GM19468 (cell line): ENCODE data around the gene GIMAP2.

Experiments
- ATAC-seq: cut with Tn5 transposase; IDR thresholded peaks from one replicate; pipeline ENCODE4 v1.9.1; 2021; ENCODE audit warnings: mild to moderate bottlenecking, moderate library complexity, moderate number of reproducible peaks; ENCODE audit not compliant: unreplicated experiment; ENCODE audit errors: extremely low read depth

Gene GIMAP2

GRCh38 chr7:150731916-150732315, 46.4 kb downstream of the GIMAP2 start:
- no peak for ATAC-seq

- ATAC-seq: no peak
Measured at GRCh38 chr7:150732786-150733481, 47.4 kb downstream of the GIMAP2 start.

GRCh38 chr7:150733482-150734095, 48.1 kb downstream of the GIMAP2 start:
- ATAC-seq: no peak

GRCh38 chr7:150734254-150734653, 48.7 kb downstream of the GIMAP2 start:
- ATAC-seq: no peak

- no peak for ATAC-seq
Measured at GRCh38 chr7:150735596-150736358, 50.3 kb downstream of the GIMAP2 start.

GRCh38 chr7:150736864-150737263, 51.4 kb downstream of the GIMAP2 start:
- ATAC-seq: no peak

GRCh38 chr7:150737265-150738055, 52.0 kb downstream of the GIMAP2 start, which contains the start of gene GIMAP5:
GIMAP5 (plus strand) TSS chr7:150737418; CDS start chr7:150740885, 3,467 bp downstream.
- no peak for ATAC-seq

- no peak for ATAC-seq
Measured at GRCh38 chr7:150738092-150738491, 52.6 kb downstream of the GIMAP2 start.

GRCh38 chr7:150738591-150739001, 53.1 kb downstream of the GIMAP2 start:
- ATAC-seq: no peak

GRCh38 chr7:150739033-150739432, 53.5 kb downstream of the GIMAP2 start:
- ATAC-seq: no peak

- ATAC-seq: no peak
Measured at GRCh38 chr7:150740053-150740452, 54.5 kb downstream of the GIMAP2 start.

- ATAC-seq: no peak
Measured at GRCh38 chr7:150742286-150742968, 56.9 kb downstream of the GIMAP2 start.
